ENCODE measurements around the gene LEFTY1.

Gene LEFTY1

GRCh38 chr1:225887030-225887314 is 2.0 kb downstream of the LEFTY1 start:
- DNase-seq: no peak

- peak; percentile 81 for DNase-seq
Observed at GRCh38 chr1:225886159-225887029, 2.6 kb downstream of the LEFTY1 start.

- no peak for DNase-seq
Observed at GRCh38 chr1:225885336-225885735, 3.6 kb downstream of the LEFTY1 start.

GRCh38 chr1:225883616-225884265 is 5.2 kb downstream of the LEFTY1 start:
- peak; percentile 30 for DNase-seq

- DNase-seq: peak; percentile 75
Observed at GRCh38 chr1:225882694-225883615, 6.0 kb downstream of the LEFTY1 start.

- peak; percentile 82 for DNase-seq
Observed at GRCh38 chr1:225881959-225882693, 6.8 kb downstream of the LEFTY1 start, which contains the start of gene TMEM63A. TMEM63A (minus strand) TSS chr1:225882380; CDS start chr1:225877580, 4,800 bp downstream.

GRCh38 chr1:225881081-225881958 is 7.6 kb downstream of the LEFTY1 start:
- DNase-seq: peak; percentile 85

- peak; percentile 83 for DNase-seq
Observed at GRCh38 chr1:225880636-225881035, 8.3 kb downstream of the LEFTY1 start.

GRCh38 chr1:225880222-225880588 is 8.7 kb downstream of the LEFTY1 start:
- DNase-seq: peak; percentile 89

GRCh38 chr1:225879521-225880221 is 9.3 kb downstream of the LEFTY1 start:
- peak; percentile 80 for DNase-seq

GRCh38 chr1:225878282-225878681 is 10.7 kb downstream of the LEFTY1 start:
- peak; percentile 70 for DNase-seq

- peak; percentile 52 for DNase-seq
Observed at GRCh38 chr1:225877580-225877979, 11.4 kb downstream of the LEFTY1 start.

GRCh38 chr1:225876900-225877510 is 11.9 kb downstream of the LEFTY1 start:
- DNase-seq: no peak

GRCh38 chr1:225875044-225875815 is 13.7 kb downstream of the LEFTY1 start:
- peak; percentile 97 for DNase-seq

- no peak for DNase-seq
Observed at GRCh38 chr1:225874431-225874830, 14.5 kb downstream of the LEFTY1 start.

- DNase-seq: peak; percentile 37
Observed at GRCh38 chr1:225873281-225873850, 15.6 kb downstream of the LEFTY1 start.

- DNase-seq: peak; percentile 67
Observed at GRCh38 chr1:225872075-225872430, 16.9 kb downstream of the LEFTY1 start.

GRCh38 chr1:225871359-225872074 is 17.4 kb downstream of the LEFTY1 start:
- DNase-seq: peak; percentile 95

- peak; percentile 80 for DNase-seq
Observed at GRCh38 chr1:225870911-225871310, 18.0 kb downstream of the LEFTY1 start.
